Activated CD8-positive, alpha-beta memory T cell treated with anti-CD3 and anti-CD28 coated beads, Interleukin-2, amount 10 ng/mL, durations not matched to agents 7 days and 5 days (primary cell): Measurements from ENCODE around the gene DKK3. TPM values are rescaled to one million over a fixed set of nuclear protein-coding genes. Genes with fewer than 3 reads are reported as not detected.
A peak's percentile ranks its signal among the peaks of the same experiment; 100 is the strongest.

ENCODE experiments used
- ATAC-seq: fragments of 150-1000 bp; cut with Tn5 transposase; one replicate; pipeline ENCODE4 v1.10.0; 2021; ENCODE audit warnings: moderate library complexity
- CTCF ChIA-PET: fragments of 350-600 bp; sonication (Branson Sonifier 250); formaldehyde crosslinking; loops from one replicate; lab custom pipeline; 2021; ENCODE audit warnings: antibody characterized with exemption; lab: Charles Lee
- DNase-seq: peaks from one replicate; pipeline ENCODE4 v3.0.0-alpha.2; 2020
- H3K27ac Mint-ChIP-seq: one replicate; pipeline ENCODE4 v1.8.0; 2021; ENCODE audit warnings: mild to moderate bottlenecking, mixed read lengths
- H3K27me3 Mint-ChIP-seq: one replicate; pipeline ENCODE4 v1.8.0; 2021; ENCODE audit warnings: mixed read lengths
- H3K36me3 Mint-ChIP-seq: one replicate; pipeline ENCODE4 v1.8.0; 2021; ENCODE audit warnings: mild to moderate bottlenecking, mixed read lengths
- H3K4me1 Mint-ChIP-seq: one replicate; pipeline ENCODE4 v1.8.0; 2021; ENCODE audit warnings: mixed read lengths
- H3K4me3 Mint-ChIP-seq: one replicate; pipeline ENCODE4 v1.8.0; 2021; ENCODE audit warnings: mild to moderate bottlenecking, moderate library complexity, mixed read lengths
- H3K9me3 Mint-ChIP-seq: one replicate; pipeline ENCODE4 v1.8.0; 2022; ENCODE audit warnings: low read depth, mixed read lengths
- total RNA-seq, 2 experiments: library from RNA; stranded (reverse); gene quantifications; one replicate each; pipeline ENCODE4 v1.2.3, GENCODE V29; 2021

The DKK3 gene
- total RNA-seq, 2 experiments from 2014 or later = not detected

- Mint-ChIP-seq H3K4me1 (peaks cover 9% of the 10 kb centered on the region), H3K27me3 (peaks cover 4% of the 10 kb centered on the region), H3K27ac (no peak overlapping the region), H3K36me3 (no peaks in the 10 kb centered on the region), H3K9me3 (no peaks in the 10 kb centered on the region), H3K4me3 (no peak overlapping the region)
- ATAC-seq = no peak
- CTCF ChIA-PET = interaction anchor here (2.3 kb wide), 1 partner anchor 42 kb away, joined by 5 read pairs; no protein-coding TSS in a partner anchor
- DNase-seq = peak; percentile 21
These were observed 35.0 kb downstream of the DKK3 start for GRCh38 chr11:11973361-11973800.

GRCh38 chr11:11972730-11973341 lies 35.6 kb downstream of the DKK3 start:
- DNase-seq (peak; percentile 16), ATAC-seq (no peak)
- H3K4me3 Mint-ChIP-seq = no peak overlapping the region
- CTCF ChIA-PET = interaction anchor here (1.0 to 2.3 kb wide), 3 partner anchors 41 to 114 kb away, joined by 3 to 5 read pairs (median 3); no protein-coding TSS in a partner anchor
- H3K27me3 Mint-ChIP-seq = peaks cover 3% of the 10 kb centered on the region
- no peak overlapping the region for H3K27ac Mint-ChIP-seq
- H3K9me3 Mint-ChIP-seq = no peaks in the 10 kb centered on the region
- H3K36me3 Mint-ChIP-seq = no peaks in the 10 kb centered on the region
- peaks cover 9% of the 10 kb centered on the region for H3K4me1 Mint-ChIP-seq

- no peaks in the 10 kb centered on the region for H3K9me3 Mint-ChIP-seq
- no peak overlapping the region for H3K4me3 Mint-ChIP-seq
- no peaks in the 10 kb centered on the region for H3K36me3 Mint-ChIP-seq
- H3K4me1 Mint-ChIP-seq = peaks cover 9% of the 10 kb centered on the region
- H3K27ac Mint-ChIP-seq = no peak overlapping the region
- CTCF ChIA-PET = interaction anchor here (0.7 to 2.3 kb wide), 6 partner anchors 41 to 1180 kb away, joined by 3 to 5 read pairs (median 3); no protein-coding TSS in a partner anchor
- peaks cover 3% of the 10 kb centered on the region for H3K27me3 Mint-ChIP-seq
- ATAC-seq (no peak), DNase-seq (no peak)
These were observed 36.4 kb downstream of the DKK3 start for GRCh38 chr11:11971906-11972547.

GRCh38 chr11:11970556-11970955 lies 37.9 kb downstream of the DKK3 start:
- H3K36me3 Mint-ChIP-seq = no peaks in the 10 kb centered on the region
- no peaks in the 10 kb centered on the region for H3K9me3 Mint-ChIP-seq
- ATAC-seq (no peak), DNase-seq (no peak)
- H3K27ac Mint-ChIP-seq = no peak overlapping the region
- CTCF ChIA-PET = no interaction called here
- H3K27me3 Mint-ChIP-seq = peaks cover 3% of the 10 kb centered on the region
- no peak overlapping the region for H3K4me3 Mint-ChIP-seq
- peaks cover 7% of the 10 kb centered on the region for H3K4me1 Mint-ChIP-seq

- Mint-ChIP-seq H3K27me3 (peaks cover 3% of the 10 kb centered on the region), H3K9me3 (no peaks in the 10 kb centered on the region), H3K27ac (no peak overlapping the region), H3K4me1 (no peaks in the 10 kb centered on the region), H3K36me3 (no peaks in the 10 kb centered on the region), H3K4me3 (no peak overlapping the region)
- CTCF ChIA-PET = no interaction called here
- ATAC-seq (no peak), DNase-seq (no peak)
These were observed 38.8 kb downstream of the DKK3 start for GRCh38 chr11:11969380-11970215.

- ATAC-seq (no peak), DNase-seq (no peak)
- Mint-ChIP-seq H3K27ac (no peak overlapping the region), H3K4me1 (no peaks in the 10 kb centered on the region), H3K9me3 (no peaks in the 10 kb centered on the region), H3K27me3 (peaks cover 9% of the 10 kb centered on the region), H3K36me3 (no peaks in the 10 kb centered on the region), H3K4me3 (no peak overlapping the region)
- CTCF ChIA-PET = no interaction called here
These were observed 39.7 kb downstream of the DKK3 start for GRCh38 chr11:11968511-11969280.

GRCh38 chr11:11967669-11968510 lies 40.5 kb downstream of the DKK3 start:
- H3K9me3 Mint-ChIP-seq = no peaks in the 10 kb centered on the region
- ATAC-seq = no peak

GRCh38 chr11:11966826-11967668 lies 41.4 kb downstream of the DKK3 start:
- CTCF ChIA-PET = interaction anchor here (0.6 to 2.4 kb wide), 34 partner anchors 8 to 628 kb away, joined by 3 to 14 read pairs (median 3); no protein-coding TSS in a partner anchor
- H3K9me3 Mint-ChIP-seq = no peaks in the 10 kb centered on the region
- DNase-seq (peak; percentile 87), ATAC-seq (peak; percentile 98)
- no peak overlapping the region for H3K4me3 Mint-ChIP-seq
- peaks cover 9% of the 10 kb centered on the region for H3K27me3 Mint-ChIP-seq
- no peak overlapping the region for H3K27ac Mint-ChIP-seq
- peaks cover 3% of the 10 kb centered on the region for H3K4me1 Mint-ChIP-seq
- H3K36me3 Mint-ChIP-seq = peaks cover under 1% of the 10 kb centered on the region

More at GRCh38 chr11:11967669-11968510, 40.5 kb downstream of the DKK3 start:
- Mint-ChIP-seq H3K27me3 (peaks cover 9% of the 10 kb centered on the region), H3K4me1 (no peaks in the 10 kb centered on the region), H3K36me3 (no peaks in the 10 kb centered on the region), H3K27ac (no peak overlapping the region), H3K4me3 (no peak overlapping the region)
- CTCF ChIA-PET = interaction anchor here (0.7 to 2.4 kb wide), 12 partner anchors 7 to 629 kb away, joined by 3 to 14 read pairs (median 4); no protein-coding TSS in a partner anchor
- no peak for DNase-seq

GRCh38 chr11:11966354-11966741 lies 42.1 kb downstream of the DKK3 start:
- no peak for DNase-seq
- CTCF ChIA-PET = interaction anchor here (0.7 to 2.4 kb wide), 27 partner anchors 8 to 628 kb away, joined by 3 to 14 read pairs (median 4); no protein-coding TSS in a partner anchor
- no peak for ATAC-seq
- Mint-ChIP-seq H3K27ac (no peak overlapping the region), H3K4me3 (no peak overlapping the region), H3K36me3 (peaks cover 3% of the 10 kb centered on the region), H3K27me3 (peaks cover 9% of the 10 kb centered on the region), H3K4me1 (peaks cover 9% of the 10 kb centered on the region), H3K9me3 (no peaks in the 10 kb centered on the region)

- CTCF ChIA-PET = interaction anchor here (0.7 to 2.4 kb wide), 14 partner anchors 19 to 318 kb away, joined by 3 to 14 read pairs (median 4); no protein-coding TSS in a partner anchor
- Mint-ChIP-seq H3K27ac (no peak overlapping the region), H3K9me3 (no peaks in the 10 kb centered on the region), H3K4me3 (no peak overlapping the region), H3K36me3 (peaks cover 3% of the 10 kb centered on the region), H3K27me3 (peaks cover 9% of the 10 kb centered on the region), H3K4me1 (peaks cover 14% of the 10 kb centered on the region)
- ATAC-seq (no peak), DNase-seq (no peak)
These were observed 42.6 kb downstream of the DKK3 start for GRCh38 chr11:11965656-11966353.

GRCh38 chr11:11965192-11965591 lies 43.2 kb downstream of the DKK3 start:
- Mint-ChIP-seq H3K4me1 (peaks cover 20% of the 10 kb centered on the region), H3K27me3 (peaks cover 6% of the 10 kb centered on the region), H3K36me3 (peaks cover 3% of the 10 kb centered on the region), H3K9me3 (no peaks in the 10 kb centered on the region), H3K27ac (no peak overlapping the region), H3K4me3 (no peak overlapping the region)
- DNase-seq = no peak
- CTCF ChIA-PET = interaction anchor here (1.3 to 2.4 kb wide), 5 partner anchors 18 to 317 kb away, joined by 4 to 14 read pairs (median 6); no protein-coding TSS in a partner anchor
- ATAC-seq = no peak
